Measurements from ENCODE around the gene IL6ST.

The IL6ST gene

DNA sequence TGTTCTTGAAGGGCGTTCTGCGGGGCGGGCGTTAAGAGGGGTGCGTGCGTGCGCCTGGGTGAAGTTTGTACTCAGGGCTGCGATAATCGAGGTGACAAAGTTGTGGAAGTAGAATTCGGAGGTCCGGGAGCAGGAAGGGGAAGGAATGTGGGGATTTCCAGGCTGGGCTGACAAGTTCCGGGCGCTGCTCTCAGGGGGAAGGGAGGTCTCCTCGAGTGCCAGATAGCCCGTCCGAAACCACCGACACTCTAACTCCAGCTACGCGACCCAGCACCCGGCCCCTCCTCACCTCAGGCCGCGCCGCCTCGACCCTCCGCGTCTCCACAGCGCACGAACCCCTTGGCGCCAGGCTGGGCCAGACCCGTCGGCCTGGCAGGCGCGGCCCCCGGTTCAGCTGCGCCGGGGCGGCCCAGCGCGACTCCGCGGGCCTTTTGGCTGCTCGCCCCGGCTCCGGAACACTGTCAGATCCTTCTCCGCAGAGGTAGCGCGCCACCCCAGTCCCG, at the start of gene IL6ST:
TSS of gene IL6ST (minus strand) at position 469 of the 503 bp plus-strand sequence. CDS start 18,685 bp downstream, outside the sequence.
- 0 out of 2 replicates have a peak, but pooled peaks have one; percentile 23 for TF ChIP-seq TEAD4 (IDR thresholded peaks at IDR 0.05)
- TF ChIP-seq ZBTB7A (IDR thresholded peaks at IDR 0.05; ENCODE audit: low read depth), result no peak
- peak; percentile 13; the same call in 1 of the 2 replicates for TF ChIP-seq NFIC (IDR thresholded peaks at IDR 0.05)

DNA sequence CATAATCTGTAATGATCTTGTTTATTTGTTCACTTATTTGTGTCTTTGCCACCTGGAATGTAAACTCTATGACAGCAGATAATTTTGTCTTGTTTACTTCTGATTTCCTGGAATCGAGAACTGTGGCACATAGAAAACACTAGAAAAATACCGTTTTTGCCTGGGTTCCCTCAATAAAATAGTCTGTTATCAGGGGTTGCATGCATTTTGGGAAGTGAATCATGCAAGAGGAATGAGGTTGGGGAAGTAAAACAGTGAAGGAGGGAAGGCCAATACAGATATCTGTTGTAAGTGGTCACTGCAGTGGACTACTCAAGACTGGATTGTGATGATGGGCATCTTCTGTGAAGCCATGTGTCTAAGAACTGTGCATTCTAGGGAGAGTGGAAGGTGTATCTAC, 45.2 kb upstream of the IL6ST start:
- no peak for TF ChIP-seq CREB1 (IDR thresholded peaks at IDR 0.05; ENCODE audit: low read depth)
- no peak for TF ChIP-seq RAD21 (IDR thresholded peaks at IDR 0.05; ENCODE audit: low read depth)
- no peak for TF ChIP-seq EP300 (IDR thresholded peaks at IDR 0.05; ENCODE audit: borderline replicate concordance)
- TF ChIP-seq, protein P1, sequence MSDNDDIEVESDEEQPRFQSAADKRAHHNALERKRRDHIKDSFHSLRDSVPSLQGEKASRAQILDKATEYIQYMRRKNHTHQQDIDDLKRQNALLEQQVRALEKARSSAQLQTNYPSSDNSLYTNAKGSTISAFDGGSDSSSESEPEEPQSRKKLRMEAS (IDR thresholded peaks at IDR 0.05), result no peak
- TF ChIP-seq YY1 (IDR thresholded peaks at IDR 0.05; ENCODE audit: low read depth), result no peak
- no peak for TF ChIP-seq NFIC (IDR thresholded peaks at IDR 0.05)
- TF ChIP-seq TEAD4 (IDR thresholded peaks at IDR 0.05), result no peak

DNA sequence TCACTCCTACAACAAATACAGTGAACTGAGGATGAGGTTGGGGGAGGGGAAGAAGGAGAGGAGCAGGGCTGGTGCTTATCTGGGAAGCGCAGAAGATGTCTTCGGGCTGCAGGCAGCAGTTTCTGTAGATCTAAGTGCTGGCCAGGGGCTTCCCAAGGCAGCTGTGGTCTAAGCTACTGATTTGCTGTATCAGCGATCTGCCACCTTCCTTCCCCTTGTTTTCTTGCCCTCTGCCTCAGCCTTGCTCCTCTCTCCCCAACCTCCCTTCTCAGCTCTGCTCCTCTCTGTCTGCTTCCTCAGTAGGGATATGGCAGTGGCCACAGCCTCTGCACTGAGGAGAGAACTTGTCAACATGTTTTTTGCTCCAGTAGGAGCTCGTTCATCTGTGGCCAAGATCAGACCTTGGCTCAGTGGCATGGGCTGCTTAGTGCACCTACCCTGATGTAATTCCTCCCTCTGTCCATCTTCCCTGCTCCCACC, 42.8 kb upstream of the IL6ST start:
- TF ChIP-seq TAF1 (IDR thresholded peaks at IDR 0.05; ENCODE audit: low read depth) (no peak), TEAD4 (IDR thresholded peaks at IDR 0.05) (no peak), FOXM1 (IDR thresholded peaks at IDR 0.05; ENCODE audit: borderline replicate concordance, low read depth) (no peak), EGR1 (IDR thresholded peaks at IDR 0.05) (no peak), TCF12 (IDR thresholded peaks at IDR 0.05; ENCODE audit: low read depth) (no peak)
- TF ChIP-seq, protein P2, sequence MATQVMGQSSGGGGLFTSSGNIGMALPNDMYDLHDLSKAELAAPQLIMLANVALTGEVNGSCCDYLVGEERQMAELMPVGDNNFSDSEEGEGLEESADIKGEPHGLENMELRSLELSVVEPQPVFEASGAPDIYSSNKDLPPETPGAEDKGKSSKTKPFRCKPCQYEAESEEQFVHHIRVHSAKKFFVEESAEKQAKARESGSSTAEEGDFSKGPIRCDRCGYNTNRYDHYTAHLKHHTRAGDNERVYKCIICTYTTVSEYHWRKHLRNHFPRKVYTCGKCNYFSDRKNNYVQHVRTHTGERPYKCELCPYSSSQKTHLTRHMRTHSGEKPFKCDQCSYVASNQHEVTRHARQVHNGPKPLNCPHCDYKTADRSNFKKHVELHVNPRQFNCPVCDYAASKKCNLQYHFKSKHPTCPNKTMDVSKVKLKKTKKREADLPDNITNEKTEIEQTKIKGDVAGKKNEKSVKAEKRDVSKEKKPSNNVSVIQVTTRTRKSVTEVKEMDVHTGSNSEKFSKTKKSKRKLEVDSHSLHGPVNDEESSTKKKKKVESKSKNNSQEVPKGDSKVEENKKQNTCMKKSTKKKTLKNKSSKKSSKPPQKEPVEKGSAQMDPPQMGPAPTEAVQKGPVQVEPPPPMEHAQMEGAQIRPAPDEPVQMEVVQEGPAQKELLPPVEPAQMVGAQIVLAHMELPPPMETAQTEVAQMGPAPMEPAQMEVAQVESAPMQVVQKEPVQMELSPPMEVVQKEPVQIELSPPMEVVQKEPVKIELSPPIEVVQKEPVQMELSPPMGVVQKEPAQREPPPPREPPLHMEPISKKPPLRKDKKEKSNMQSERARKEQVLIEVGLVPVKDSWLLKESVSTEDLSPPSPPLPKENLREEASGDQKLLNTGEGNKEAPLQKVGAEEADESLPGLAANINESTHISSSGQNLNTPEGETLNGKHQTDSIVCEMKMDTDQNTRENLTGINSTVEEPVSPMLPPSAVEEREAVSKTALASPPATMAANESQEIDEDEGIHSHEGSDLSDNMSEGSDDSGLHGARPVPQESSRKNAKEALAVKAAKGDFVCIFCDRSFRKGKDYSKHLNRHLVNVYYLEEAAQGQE (IDR thresholded peaks at IDR 0.05; ENCODE audit: low read depth), result no peak

- TF ChIP-seq FOXM1 (IDR thresholded peaks at IDR 0.05; ENCODE audit: borderline replicate concordance, low read depth) (no peak), TCF12 (IDR thresholded peaks at IDR 0.05; ENCODE audit: low read depth) (no peak), EP300 (IDR thresholded peaks at IDR 0.05; ENCODE audit: borderline replicate concordance) (no peak), TAF1 (IDR thresholded peaks at IDR 0.05; ENCODE audit: low read depth) (no peak), YY1 (IDR thresholded peaks at IDR 0.05; ENCODE audit: low read depth) (no peak), CREB1 (IDR thresholded peaks at IDR 0.05; ENCODE audit: low read depth) (no peak), TEAD4 (IDR thresholded peaks at IDR 0.05) (no peak), EGR1 (IDR thresholded peaks at IDR 0.05) (no peak)
Measured at GRCh38 chr5:56029457-56029856, 34.7 kb upstream of the IL6ST start.

GRCh38 chr5:56028708-56029107, 33.9 kb upstream of the IL6ST start:
- TF ChIP-seq TEAD4 (IDR thresholded peaks at IDR 0.05) (no peak), USF1 (IDR thresholded peaks at IDR 0.05) (no peak), CREB1 (IDR thresholded peaks at IDR 0.05; ENCODE audit: low read depth) (no peak), NFIC (IDR thresholded peaks at IDR 0.05) (no peak), EP300 (IDR thresholded peaks at IDR 0.05; ENCODE audit: borderline replicate concordance) (no peak), TAF1 (IDR thresholded peaks at IDR 0.05; ENCODE audit: low read depth) (no peak), TCF12 (IDR thresholded peaks at IDR 0.05; ENCODE audit: low read depth) (no peak), EGR1 (IDR thresholded peaks at IDR 0.05) (no peak), ZBTB7A (IDR thresholded peaks at IDR 0.05; ENCODE audit: low read depth) (no peak), YY1 (IDR thresholded peaks at IDR 0.05; ENCODE audit: low read depth) (no peak), FOXM1 (IDR thresholded peaks at IDR 0.05; ENCODE audit: borderline replicate concordance, low read depth) (no peak), RAD21 (IDR thresholded peaks at IDR 0.05; ENCODE audit: low read depth) (no peak), CEBPB (IDR thresholded peaks at IDR 0.05) (no peak)
- TF ChIP-seq, protein P1 (IDR thresholded peaks at IDR 0.05), result no peak
- TF ChIP-seq, protein P2 (IDR thresholded peaks at IDR 0.05; ENCODE audit: low read depth), result no peak

DNA sequence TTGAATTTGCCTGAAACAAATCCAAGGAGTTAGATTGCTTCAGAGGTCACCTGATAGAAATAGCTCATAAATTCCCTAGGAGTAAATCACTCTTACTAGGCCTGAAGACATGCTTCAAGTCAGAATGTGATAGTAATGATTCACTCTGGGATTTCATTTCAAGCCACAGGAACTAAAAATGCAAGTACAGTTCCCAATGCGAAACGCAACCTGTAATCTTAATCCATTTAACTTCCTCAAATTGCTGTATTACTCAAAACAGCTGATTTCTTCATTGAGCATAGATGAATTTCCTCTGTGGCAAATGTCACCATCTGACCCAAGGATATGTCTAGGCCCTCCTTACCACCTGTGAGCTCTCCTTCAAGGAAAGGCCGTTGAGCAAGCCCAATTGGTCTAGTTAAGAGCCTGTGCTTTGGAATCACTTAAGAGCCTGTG, 32.1 kb upstream of the IL6ST start:
- TF ChIP-seq, protein P1 (IDR thresholded peaks at IDR 0.05), result no peak

All from Ishikawa (cell line).